ENCODE results near the gene SEMA3D.

The SEMA3D gene

DNA sequence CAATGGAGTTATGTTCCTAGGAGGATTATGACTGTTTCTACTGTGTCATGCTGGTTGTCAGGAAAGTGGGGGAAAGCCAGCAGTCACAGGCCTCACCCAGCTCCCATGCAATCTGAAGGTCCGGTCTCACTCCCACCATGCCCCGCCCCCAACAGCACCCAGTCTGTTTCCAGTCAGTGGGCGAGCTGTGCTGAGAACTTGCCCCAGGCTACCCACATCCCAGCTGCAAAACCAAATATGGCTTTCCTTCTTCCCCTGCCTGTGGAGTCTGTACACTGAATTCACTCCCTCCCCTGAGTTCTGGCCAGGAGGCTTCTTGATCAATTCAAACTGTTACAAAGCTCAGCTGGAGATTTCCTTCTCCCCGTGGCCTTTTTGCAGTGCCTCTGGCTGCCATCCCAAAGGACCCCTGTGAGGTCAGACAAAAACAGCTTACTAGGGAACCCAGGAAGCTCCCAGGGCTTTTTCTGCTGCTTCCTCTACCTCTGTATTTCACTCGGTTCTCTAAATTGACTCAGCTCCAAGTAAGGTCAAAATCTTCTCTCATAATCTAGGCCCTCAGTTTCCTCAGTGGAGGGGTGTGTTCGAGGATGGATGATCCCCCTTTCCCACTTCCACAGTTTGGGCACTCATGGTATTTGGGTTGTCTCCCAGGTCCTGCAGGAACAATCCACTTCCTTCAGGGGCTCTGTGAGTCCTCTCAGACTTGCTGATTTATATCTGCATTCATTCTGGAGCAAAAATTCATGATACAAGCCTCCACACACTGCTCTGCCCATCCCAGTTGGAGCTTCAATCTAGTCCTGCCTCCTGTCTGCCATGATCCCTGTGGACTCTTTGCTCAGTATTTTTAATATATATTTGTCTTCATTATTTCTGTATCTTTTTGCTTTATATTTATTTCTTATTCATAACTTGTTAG, 205.5 kb downstream of the SEMA3D start:
- DNase-seq = no peak

DNA sequence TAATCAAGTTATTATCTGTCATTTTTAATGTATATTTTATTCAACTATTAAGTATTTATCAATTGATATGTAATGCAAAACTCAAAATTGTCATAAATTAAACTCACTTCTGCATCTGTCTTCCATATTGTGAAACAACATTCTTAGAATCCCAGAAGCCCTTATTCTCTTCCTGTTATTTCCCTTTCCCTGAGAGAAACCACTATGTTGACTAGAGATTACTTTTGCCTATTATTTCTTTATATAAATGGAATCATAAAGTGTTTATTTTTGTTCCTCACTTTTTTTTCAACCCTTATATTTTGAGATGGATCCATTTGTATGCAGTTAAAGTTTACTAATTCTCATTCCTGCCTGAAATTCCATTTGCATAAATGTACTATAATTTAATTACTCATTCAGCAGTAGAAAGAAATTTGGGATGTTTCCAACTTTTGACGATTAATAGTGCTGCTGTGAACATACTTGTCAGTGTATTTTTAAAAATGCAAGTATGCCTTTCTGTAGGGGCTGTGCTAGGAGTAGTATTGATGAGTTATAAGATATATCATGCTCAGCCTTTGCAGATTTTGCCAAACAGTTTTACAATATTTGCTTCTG, 211.2 kb downstream of the SEMA3D start:
- DNase-seq = no peak

DNA sequence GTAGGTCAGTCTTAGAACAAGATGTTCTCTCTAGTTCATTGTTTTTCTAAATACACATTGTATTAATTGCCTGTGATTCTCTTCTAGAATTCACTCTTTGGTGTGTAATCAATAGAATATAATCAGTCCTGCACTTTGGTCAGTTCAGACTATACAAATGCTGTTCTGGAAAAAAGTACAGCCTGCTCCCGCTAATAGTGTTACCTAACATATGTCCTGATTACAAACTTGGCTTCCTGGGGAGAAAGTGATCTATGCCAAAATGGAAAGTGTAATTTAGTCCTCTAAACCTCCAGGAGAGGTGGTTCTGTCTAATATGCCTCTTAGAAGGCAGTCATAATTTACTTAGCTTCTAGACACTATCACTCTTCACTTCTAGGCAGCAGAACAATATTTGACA, 215.5 kb downstream of the SEMA3D start:
- no peak for DNase-seq

DNA sequence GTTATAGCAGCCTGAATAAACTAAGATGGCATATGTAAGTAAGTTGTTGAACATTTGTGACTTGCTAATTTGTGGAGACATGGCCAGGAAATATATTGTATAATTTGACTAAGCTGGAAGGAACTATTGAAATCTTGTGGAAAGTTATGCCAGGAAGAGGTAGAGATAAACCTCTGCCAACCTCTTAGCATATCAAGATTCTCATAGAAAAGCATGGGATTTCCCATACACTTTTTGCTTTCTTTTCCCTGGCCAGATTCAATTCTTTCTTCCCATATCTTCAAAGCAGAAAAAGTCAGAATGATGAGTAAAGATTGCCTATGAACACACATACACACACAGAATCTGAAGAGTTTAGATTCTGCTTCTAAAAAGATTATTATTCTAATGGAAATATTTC, 216.2 kb downstream of the SEMA3D start:
- DNase-seq = no peak

DNA sequence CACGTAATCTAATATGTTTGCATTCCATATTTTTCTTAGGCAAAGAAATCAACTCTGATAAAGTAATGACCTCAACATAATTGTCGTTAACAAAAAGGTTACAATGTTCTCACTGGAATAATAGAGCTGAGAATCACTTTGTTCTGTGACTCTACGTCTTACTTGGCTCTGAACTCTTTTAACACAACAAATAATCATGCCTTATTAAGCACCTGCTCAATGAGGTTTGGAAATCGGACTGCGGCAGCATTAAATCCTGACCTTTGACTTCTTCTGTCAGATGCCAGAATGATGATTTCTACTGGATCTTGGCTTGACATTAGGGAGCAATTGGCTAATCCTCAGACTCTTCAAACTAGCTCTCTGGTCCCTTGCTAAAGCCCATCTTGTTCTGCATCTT, 233.6 kb downstream of the SEMA3D start:
- no peak for DNase-seq

DNA sequence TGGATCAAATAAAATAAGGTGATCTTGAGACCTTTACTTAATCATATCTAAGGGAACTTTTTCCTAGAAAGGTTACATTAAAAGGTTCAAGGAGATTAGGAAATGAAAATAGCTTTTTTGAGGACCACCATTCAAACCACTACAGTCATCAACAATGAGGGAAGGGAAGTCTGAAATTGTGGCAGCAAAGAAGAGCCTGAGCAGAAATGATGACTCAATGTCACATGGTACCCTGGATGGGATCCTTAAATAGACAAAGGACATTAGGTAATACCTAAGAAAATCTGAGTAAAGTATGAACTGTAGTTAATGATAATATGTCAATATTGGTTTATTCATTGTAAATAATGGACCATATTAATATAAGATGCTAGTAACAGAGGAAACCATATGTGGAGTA, 236.0 kb downstream of the SEMA3D start:
- DNase-seq = no peak

DNA sequence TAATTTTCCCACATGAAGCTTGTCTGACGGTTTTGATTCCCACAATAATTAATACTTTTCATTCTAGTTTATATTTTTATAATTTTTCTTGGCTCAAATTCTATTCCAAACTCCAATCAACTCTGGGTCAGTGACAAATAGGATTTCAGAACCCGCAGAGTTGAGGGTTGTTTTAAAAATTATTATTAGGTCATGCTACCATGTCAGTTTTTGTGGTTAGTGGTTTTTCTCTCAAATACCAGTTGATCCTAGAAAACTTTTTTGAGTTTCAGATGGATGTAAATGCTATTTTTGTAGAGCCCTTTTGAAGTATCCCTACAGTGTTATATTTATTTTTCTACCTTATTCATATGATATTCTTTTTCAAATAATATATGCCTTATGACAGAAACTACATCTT, 237.4 kb downstream of the SEMA3D start:
- DNase-seq = no peak

DNA sequence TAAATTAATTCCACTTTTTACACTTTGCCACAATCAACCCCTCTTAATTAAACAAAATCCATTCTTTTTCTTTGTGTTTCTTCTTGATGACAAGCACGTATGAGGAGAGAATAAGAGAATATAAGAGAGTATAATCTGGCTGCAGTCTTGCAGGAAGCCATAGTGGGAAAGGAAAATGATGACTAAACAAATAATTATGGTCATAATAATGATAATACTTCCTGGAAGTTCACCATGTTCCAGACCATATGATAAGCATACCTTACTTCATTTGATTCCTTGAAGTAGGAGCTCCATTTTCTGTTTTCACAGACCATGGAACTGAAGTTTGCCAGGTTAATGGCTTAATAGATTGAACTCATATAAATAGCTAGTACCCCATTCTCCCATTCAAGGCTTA, 237.8 kb downstream of the SEMA3D start:
- DNase-seq = no peak

DNA sequence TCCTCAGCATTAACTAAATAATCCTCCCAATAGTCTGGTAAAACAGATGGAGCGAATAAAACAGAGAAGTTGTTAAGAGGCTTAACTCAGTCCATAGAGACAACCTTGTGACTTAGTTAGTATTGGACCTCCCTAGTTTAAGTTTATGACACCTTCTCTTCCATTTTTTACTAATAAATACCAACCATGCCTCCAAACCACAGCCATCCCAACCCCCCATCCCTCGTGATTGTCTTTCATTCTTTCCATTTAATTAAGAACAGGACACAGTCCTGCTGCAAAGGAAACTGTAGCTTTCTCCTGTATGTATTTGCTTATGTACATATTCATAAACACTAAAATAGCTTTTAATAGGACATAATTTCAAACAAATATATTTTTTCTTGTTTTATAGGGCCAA, 238.2 kb downstream of the SEMA3D start:
- DNase-seq = no peak

DNA sequence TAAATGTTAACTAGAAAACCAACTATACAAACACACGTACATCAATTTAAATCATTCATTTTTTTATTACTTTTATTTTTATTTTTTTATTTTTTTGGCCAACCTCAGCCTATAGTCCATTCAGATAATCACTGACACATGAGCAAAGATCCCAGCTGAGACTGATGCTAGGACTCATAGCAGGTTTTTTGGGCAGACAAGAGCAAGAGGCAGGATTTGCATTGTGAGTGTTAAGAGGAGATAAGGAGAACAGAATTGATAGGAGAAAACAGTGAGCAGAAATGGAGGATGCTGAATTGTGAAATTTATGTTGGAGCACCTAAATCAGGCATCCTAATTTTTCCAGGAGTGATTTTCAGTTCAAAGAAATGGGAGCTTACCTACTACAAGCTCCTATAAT, 240.3 kb downstream of the SEMA3D start:
- no peak for DNase-seq

Measured in stimulated activated CD4-positive, alpha-beta T cell treated with anti-CD3 and anti-CD28 coated beads, Interleukin-2, amount 100 ng/mL, for 48 hours (primary cell).